Astrocyte of the cerebellum (primary cell): ENCODE measurements around the gene VWA1.
"Not testable (repeated sequence)": the region's sequence is repeated elsewhere in the genome, so short reads cannot be mapped to it uniquely, and the experiment has no call there.

Experiments used
- DNase-seq: peaks from one replicate; pipeline ENCODE4 v3.0.0-alpha.2; 2011; ENCODE audit warnings: low read depth
- H3K4me3 ChIP-seq: 2 replicates; pipeline ENCODE4 v1.5.1; 2011; ENCODE audit warnings: mild to moderate bottlenecking, low read depth, low read length, moderate library complexity
- CTCF ChIP-seq: IDR thresholded peaks from 2 replicates; pipeline ENCODE4 v1.5.1; 2012; ENCODE audit warnings: low read length, low read depth, moderate library complexity, mild to moderate bottlenecking; ENCODE audit errors: missing control alignments
- in situ Hi-C: cut with HindIII; loops from 2 replicates; pipeline ENCODE4 v1.10.0; 2017; ENCODE audit warnings: low sequenced_read_pairs

VWA1 gene

GRCh38 chr1:1399187-1399871, 36.2 kb upstream of the VWA1 start, which contains the start of gene CCNL2:
Gene CCNL2, minus strand, starts transcription at chr1:1399335. Its CDS starts 29 bp downstream, at chr1:1399306.
- TF ChIP-seq CTCF: peak; percentile 61
- in situ Hi-C loops: no loop called here
- peak; percentile 94 for DNase-seq
- peak within 1 kb of the TSS; percentile 97 for H3K4me3 ChIP-seq

GRCh38 chr1:1399872-1400575, 35.5 kb upstream of the VWA1 start:
- DNase-seq: no peak
- in situ Hi-C loops: no loop called here
- H3K4me3 ChIP-seq: peak overlapping the region; percentile 97
- TF ChIP-seq CTCF: no peak

GRCh38 chr1:1400576-1401456, 34.7 kb upstream of the VWA1 start:
- no peak for TF ChIP-seq CTCF
- no peak for DNase-seq
- H3K4me3 ChIP-seq: peak overlapping the region; percentile 97
- in situ Hi-C loops: no loop called here

- in situ Hi-C loops: no loop called here
- DNase-seq: no peak
- no peak overlapping the region for H3K4me3 ChIP-seq
- no peak for TF ChIP-seq CTCF
Measured at GRCh38 chr1:1401457-1402010, 34.0 kb upstream of the VWA1 start.

GRCh38 chr1:1402072-1402900, 33.2 kb upstream of the VWA1 start:
- no peak for DNase-seq
- peak; percentile 76 for TF ChIP-seq CTCF
- in situ Hi-C loops: no loop called here

GRCh38 chr1:1402901-1403392, 32.5 kb upstream of the VWA1 start:
- DNase-seq, in situ Hi-C loops, H3K4me3 ChIP-seq: not testable (repeated sequence)

More at GRCh38 chr1:1402072-1402900, 33.2 kb upstream of the VWA1 start:
- H3K4me3 ChIP-seq: no peak overlapping the region
